NCI-H2196 treated with DMSO at 0.1 percent for 48 hours (cell line): Measurements from ENCODE around the gene PPP1R14D.
A peak's percentile ranks its signal among the peaks of the same experiment; 100 is the strongest.

Experiments
- DNase-seq: peaks from one replicate; lab custom pipeline; 2025; ENCODE audit not compliant: unreplicated experiment; lab: John Stamatoyannopoulos, UW

Gene PPP1R14D

GRCh38 chr15:40823572-40824343, 4.8 kb downstream of the PPP1R14D start:
- no peak for DNase-seq

- DNase-seq = no peak
Observed at GRCh38 chr15:40821195-40821594, 7.3 kb downstream of the PPP1R14D start.

- no peak for DNase-seq
Observed at GRCh38 chr15:40819048-40819447, 9.5 kb downstream of the PPP1R14D start.

GRCh38 chr15:40815042-40815698, 13.3 kb downstream of the PPP1R14D start:
- no peak for DNase-seq

GRCh38 chr15:40812721-40813425, 15.6 kb downstream of the PPP1R14D start:
- no peak for DNase-seq

- no peak for DNase-seq
Observed at GRCh38 chr15:40808861-40809450, 19.6 kb downstream of the PPP1R14D start.

- DNase-seq = no peak
Observed at GRCh38 chr15:40807888-40808461, 20.5 kb downstream of the PPP1R14D start.

GRCh38 chr15:40807028-40807887, 21.2 kb downstream of the PPP1R14D start, which contains the start of the genes DNAJC17 and ZFYVE19:
DNAJC17 (minus strand) TSS chr15:40807473; CDS start chr15:40807446, 27 bp downstream.
ZFYVE19 (plus strand) TSS chr15:40807089; CDS start chr15:40807590, 501 bp downstream.
- DNase-seq = peak; percentile 80

GRCh38 chr15:40806672-40807027, 21.9 kb downstream of the PPP1R14D start:
- DNase-seq = no peak

- no peak for DNase-seq
Observed at GRCh38 chr15:40803688-40804087, 24.8 kb downstream of the PPP1R14D start.

- no peak for DNase-seq
Observed at GRCh38 chr15:40803076-40803475, 25.4 kb downstream of the PPP1R14D start.

- DNase-seq = no peak
Observed at GRCh38 chr15:40799523-40799922, 29.0 kb downstream of the PPP1R14D start.

GRCh38 chr15:40796512-40796911, 32.0 kb downstream of the PPP1R14D start:
- DNase-seq = no peak

GRCh38 chr15:40796041-40796440, 32.5 kb downstream of the PPP1R14D start:
- no peak for DNase-seq

GRCh38 chr15:40793216-40793989, 35.1 kb downstream of the PPP1R14D start:
- DNase-seq = no peak

- DNase-seq = no peak
Observed at GRCh38 chr15:40792394-40792793, 36.1 kb downstream of the PPP1R14D start.

GRCh38 chr15:40790718-40791117, 37.8 kb downstream of the PPP1R14D start:
- DNase-seq = no peak

GRCh38 chr15:40789999-40790398, 38.5 kb downstream of the PPP1R14D start:
- DNase-seq = no peak

GRCh38 chr15:40789119-40789518, 39.4 kb downstream of the PPP1R14D start:
- no peak for DNase-seq
